HG02885 (cell line): ENCODE data around the gene GAB2.
A peak's percentile ranks its signal among the peaks of the same experiment; 100 is the strongest.
"Not testable (repeated sequence)": the region's sequence is repeated elsewhere in the genome, so short reads cannot be mapped to it uniquely, and the experiment has no call there.

ENCODE experiments used
- ATAC-seq: cut with Tn5 transposase; IDR thresholded peaks from one replicate; pipeline ENCODE4 v1.9.1; 2021; ENCODE audit warnings: mild to moderate bottlenecking; ENCODE audit not compliant: unreplicated experiment, poor library complexity

GAB2 gene

DNA sequence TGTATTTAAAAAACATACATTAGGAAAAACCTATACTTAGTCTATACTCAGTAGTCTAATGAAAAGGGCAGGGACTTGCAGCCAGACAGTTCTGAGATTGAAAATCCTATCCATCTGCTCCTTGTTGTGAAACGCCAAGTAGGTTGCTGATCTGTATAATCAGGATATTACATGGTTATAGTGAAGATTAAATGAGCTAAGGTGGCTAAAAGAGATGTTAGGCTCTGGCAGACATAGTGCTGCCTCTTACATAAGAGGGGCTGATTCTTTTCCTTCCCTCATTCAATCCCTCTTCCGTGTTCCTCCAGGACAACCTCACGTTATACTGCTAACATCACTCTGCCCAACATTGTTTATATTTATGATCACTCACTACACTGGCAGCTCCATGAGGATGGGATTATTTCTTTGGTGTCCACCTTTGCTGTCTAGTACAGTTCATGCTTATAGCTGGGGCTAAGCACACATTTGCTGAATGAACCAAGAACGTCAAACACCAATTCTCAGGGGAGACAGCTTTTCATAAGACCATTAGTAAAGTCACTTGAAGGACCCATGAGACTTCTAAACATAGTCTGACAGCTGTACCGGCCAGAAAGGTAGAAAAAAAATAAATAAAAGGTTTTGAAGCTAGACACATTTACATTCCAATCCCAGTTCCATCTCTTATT, 46.3 kb downstream of the GAB2 start:
- ATAC-seq = no peak

DNA sequence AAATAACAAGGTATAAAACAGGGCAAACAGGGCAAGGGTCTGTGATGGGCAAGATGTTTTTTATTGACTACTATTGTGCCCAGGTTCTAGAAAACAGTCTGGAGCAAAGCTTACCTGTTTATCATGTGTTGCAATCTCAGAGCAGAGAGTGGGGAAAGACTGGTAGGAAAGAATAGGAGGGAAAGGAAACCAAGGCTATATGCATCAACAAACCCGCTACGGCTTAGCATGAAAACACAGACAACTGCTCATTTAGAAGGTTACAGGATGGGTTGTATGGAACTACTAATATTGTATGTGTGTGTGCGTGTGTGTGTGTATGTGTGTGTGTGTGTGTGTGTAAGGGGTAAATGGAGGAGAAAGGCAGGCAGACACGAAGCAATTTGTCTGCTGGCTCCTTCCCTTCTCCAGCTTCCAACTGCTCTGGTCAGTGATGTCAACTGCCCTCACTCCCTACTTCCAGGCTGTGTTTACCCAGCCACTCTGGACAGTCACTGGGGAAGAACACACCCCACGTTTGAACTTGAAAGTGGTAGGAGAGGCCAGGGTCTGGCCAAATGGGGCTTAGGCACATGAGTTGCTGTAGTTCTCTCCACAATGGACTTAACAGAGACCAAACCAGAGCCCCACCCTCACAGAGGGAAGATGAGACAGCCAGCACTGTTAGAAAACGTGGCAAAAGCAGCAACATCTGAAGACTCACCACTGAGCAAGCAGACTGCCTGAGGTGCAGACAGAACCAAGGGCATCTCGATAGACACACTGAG, 47.0 kb downstream of the GAB2 start:
- ATAC-seq = no peak

DNA sequence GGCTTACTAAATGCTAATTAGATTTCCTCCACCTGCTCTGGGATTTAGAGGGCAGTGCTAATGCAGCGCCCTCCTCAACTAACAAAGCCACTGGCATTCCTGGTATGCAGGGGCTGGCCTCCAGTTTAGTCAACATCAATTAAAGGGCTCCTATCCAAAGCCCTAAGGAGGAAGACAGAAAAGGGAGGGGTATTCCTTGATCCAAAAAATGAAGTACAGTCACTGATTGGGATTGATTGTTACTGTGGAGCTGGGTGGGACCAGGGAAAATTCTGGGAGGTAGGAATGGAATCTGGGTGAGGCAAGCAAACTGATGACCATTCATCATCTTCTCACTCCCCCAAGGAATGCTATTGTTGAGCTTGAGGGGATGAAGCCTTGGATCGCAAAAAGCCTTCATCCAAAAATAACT, 52.2 kb downstream of the GAB2 start:
- ATAC-seq = no peak

DNA sequence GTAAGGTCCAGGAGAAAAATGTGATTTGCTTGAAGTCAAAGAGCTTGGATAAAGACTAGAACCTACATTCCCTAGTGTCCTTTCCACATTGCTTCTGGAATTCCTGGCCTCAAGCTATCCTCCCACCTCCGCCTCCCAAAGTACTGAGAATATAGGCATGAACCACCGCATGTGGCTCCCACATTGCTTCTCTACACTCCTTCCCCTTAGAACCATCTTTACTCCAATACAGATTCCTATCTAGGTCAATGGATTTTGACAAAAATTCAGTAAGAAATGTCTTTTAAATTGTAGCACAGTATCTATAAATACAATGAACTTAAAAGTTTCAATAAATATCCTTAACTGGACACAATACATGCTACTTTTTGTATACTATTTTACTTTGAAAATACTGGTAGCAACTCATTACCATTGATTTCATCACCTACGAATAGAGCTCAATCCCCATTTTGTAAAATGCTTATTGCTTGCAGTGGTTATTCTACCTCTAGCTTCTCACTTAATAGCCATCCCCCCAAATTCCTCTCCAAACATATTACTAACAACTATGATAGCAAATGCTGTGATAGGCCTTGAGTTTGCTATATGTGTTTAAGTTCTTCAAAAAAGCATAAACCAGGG, 53.4 kb downstream of the GAB2 start:
- no peak for ATAC-seq

- no peak for ATAC-seq
These were observed 54.5 kb downstream of the GAB2 start for GRCh38 chr11:78363024-78363619.

- ATAC-seq = no peak
These were observed 56.4 kb downstream of the GAB2 start for GRCh38 chr11:78361228-78361627.

GRCh38 chr11:78359921-78360320, 57.7 kb downstream of the GAB2 start:
- ATAC-seq = no peak

DNA sequence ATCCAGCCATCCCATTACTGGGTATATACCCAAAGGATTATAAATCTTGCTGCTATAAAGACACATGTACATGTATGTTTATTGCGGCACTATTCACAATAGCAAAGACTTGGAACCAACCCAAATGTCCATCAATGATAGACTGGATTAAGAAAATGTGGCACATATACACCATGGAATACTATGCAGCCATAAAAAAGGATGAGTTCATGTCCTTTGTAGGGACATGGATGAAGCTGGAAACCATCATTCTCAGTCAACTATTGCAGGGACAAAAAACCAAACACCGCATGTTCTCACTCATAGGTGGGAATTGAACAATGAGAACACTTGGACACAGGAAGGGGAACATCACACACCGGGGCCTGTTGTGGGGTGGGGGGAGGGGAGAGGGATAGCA, 59.7 kb downstream of the GAB2 start:
- not testable (repeated sequence) for ATAC-seq

- not testable (repeated sequence) for ATAC-seq
These were observed 60.2 kb downstream of the GAB2 start for GRCh38 chr11:78357425-78357824.

DNA sequence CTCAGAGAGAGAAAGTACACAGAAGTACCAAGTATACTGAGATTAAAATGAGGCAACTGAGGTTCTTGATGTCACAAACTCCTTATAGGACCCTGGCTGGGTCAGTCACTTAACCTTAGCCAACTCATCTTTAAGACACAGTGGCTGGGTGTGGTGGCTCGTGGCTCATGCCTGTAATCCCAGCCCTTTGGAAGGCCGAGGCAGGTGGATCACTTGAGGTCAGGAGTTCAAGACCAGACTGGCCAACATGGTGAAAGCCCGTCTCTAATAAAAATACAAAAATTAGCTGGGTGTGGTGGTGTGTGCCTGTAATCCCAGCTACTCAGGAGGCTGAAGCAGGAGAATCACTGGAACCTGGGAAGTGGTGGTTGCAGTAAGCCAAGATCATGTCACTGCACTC, 61.9 kb downstream of the GAB2 start:
- ATAC-seq = not testable (repeated sequence)

DNA sequence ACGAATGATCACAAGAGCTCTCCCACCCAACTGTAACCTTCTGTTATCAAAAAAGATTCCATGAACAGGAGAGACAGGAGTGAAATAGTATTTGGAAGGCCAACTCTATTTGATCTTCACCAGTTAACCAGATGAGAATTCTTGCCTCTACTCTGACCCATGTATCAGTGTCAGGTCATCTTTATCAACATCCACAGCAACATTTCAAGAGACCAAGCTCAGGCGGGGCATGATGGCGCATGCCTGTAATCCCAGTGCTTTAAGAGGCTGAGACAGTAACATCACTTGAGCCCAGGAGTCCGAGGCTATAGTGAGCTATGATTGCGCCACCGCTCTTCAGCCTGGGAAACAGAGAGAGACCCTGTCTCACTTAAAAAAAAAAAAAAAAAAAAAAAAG, 62.3 kb downstream of the GAB2 start:
- ATAC-seq = no peak

DNA sequence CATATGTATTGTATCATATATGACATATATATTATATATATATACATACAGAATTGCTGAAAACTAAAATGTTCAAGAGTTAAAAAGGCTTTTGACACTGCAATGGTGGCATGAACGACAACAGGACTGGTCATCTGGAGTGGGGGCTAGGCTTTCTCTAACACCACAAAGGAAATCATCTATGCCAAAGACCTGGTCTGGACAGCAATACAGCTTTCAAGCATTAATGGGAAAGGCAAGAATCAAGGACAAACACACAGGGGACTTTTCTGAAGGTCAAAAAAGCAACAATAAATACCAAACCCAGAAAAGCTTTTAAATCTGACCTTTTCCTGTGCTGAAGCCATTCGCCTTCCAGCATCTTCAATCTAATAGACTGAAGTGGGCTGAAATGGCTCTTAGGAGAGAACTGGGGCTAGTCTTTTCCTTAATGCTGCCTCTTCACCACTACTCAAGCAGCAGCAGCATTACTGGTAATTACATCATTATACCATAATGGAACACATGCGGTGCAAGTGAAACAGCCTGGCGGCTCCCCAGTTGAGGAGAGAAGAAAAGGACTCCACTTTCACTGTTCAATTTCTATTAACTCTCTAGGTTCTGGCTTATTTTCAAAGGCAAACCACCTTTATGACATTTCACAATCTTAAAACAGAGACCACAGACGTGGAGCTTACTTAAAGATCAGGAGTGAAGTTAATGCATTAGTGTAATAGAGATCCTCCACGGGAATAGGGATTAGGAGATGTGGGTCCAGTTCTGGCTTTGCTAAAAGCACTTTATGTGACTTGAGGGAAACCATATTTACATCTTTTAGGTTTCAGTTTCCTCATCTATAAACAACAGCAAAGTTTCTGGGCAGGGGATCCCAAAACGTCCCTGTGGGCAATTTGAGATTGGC, 63.0 kb downstream of the GAB2 start:
- ATAC-seq = peak; percentile 86

- ATAC-seq = no peak
These were observed 65.4 kb downstream of the GAB2 start for GRCh38 chr11:78351979-78352841.

DNA sequence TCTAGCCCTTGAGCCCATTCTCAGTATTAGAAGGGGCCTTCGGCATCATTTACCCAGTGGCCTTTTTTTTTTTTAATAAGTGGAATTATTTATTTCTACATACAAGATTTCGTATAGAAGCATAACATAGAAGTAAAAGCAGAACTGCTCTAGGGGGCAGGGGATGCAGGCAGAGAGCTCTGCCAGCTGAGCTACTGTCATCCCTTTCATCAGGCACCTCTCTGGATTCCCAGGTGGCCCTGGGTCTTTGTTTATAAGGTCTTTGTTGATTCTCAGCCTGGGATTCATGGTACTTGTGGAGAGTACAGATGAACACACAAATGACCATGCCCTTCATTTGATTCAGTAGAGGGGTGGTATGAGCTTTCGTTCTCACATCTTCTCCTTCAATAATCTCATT, 66.4 kb downstream of the GAB2 start:
- ATAC-seq = no peak

DNA sequence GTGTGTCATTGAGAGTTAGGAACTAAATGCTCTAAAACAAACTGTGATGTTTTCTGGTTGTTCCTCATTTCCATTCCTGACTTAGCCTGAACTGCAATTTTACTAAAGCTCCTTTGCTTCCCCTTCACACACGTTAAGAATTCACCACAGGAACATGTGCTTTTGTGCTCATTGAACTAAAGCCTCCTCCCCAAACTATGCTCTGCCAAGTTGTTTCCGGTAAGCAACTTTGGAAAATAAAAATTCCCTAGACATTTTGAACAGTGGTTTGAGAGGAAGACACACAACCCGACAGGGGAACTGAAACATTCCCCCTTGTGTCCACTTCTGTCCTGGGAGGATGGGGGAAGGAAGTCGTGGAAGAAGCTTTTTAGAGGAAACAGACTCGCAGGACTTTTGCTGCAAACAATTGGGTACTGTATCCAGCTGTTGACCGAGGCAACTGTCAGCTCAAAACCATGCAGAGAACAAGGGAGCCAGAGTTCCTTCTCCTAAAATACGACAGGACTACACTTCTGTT, 66.9 kb downstream of the GAB2 start:
- ATAC-seq = no peak

GRCh38 chr11:78350091-78350645, 67.5 kb downstream of the GAB2 start:
- ATAC-seq = no peak

- no peak for ATAC-seq
These were observed 68.0 kb downstream of the GAB2 start for GRCh38 chr11:78349624-78350023.

- ATAC-seq = no peak
These were observed 68.5 kb downstream of the GAB2 start for GRCh38 chr11:78349114-78349513.

DNA sequence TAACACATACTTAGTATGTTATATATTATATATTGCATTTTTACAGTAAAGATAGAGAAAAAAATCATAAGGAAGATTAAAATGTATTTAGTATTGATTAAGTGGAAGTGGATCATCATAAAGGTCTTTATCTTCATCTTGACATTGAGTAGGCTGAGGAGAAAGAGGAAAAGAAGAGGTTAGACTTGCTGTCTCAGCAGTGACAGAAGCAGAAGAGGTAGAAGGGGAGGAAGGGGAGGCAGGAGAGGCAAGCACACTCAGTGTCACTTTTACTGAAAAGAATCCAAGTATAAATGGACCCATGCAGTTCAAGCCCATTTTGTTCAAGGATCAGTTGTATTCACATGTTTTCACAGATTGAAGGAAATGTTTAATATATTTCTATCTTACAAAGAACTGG, 69.7 kb downstream of the GAB2 start:
- ATAC-seq = no peak
